Neutrophil (primary cell): ENCODE data around the gene SERPINA4.

Experiments
- H3K27ac ChIP-seq: fragments of 200-600 bp; sonication (generic); 2 replicates; pipeline ENCODE4 v1.5.1; 2016; ENCODE audit warnings: mild to moderate bottlenecking, moderate library complexity
- H3K27me3 ChIP-seq: fragments of 200-600 bp; sonication (generic); 2 replicates; pipeline ENCODE4 v1.6.0; 2016; ENCODE audit warnings: mild to moderate bottlenecking
- H3K36me3 ChIP-seq: fragments of 200-600 bp; sonication (generic); 2 replicates; pipeline ENCODE4 v1.5.1; 2017
- H3K4me1 ChIP-seq, 2 experiments: fragments of 200-600 bp in 1 of 2; sonication (generic) in 1 of 2; 1 replicate in 1 of 2; 2 replicates in 1 of 2; pipeline versions ENCODE4 v1.5.1 to v1.6.1; 2013 to 2016; ENCODE audit warnings: low read depth in 1 of 2, low read length in 1 of 2, mild to moderate bottlenecking in 1 of 2, moderate library complexity in 1 of 2; ENCODE audit not compliant: control insufficient read depth in 1 of 2, insufficient read depth in 1 of 2
- H3K4me3 ChIP-seq, 2 experiments: fragments of 200-600 bp in 1 of 2; sonication (generic) in 1 of 2; 1 replicate in 1 of 2; 2 replicates in 1 of 2; pipeline ENCODE4 v1.5.1; 2013 to 2016; ENCODE audit warnings: low read depth in 1 of 2, low read length in 1 of 2, mild to moderate bottlenecking in 1 of 2, moderate library complexity in 1 of 2
- H3K9me3 ChIP-seq: fragments of 200-600 bp; sonication (generic); 2 replicates; pipeline ENCODE4 v1.5.1; 2016
- CTCF ChIP-seq: fragments of 200-600 bp; sonication (generic); IDR thresholded peaks from 2 replicates; pipeline ENCODE4 v1.5.1; 2016; ENCODE audit warnings: antibody characterized with exemption

Gene SERPINA4

GRCh38 chr14:94558842-94559241 is 2.4 kb upstream of the SERPINA4 start:
- TF ChIP-seq CTCF: no peak
- no peaks in the 10 kb centered on the region for H3K27me3 ChIP-seq
- H3K9me3 ChIP-seq: no peaks in the 10 kb centered on the region
- H3K4me1 ChIP-seq: no peaks in the 10 kb centered on the region
- H3K4me3 ChIP-seq: no peak overlapping the region
- H3K27ac ChIP-seq: no peak overlapping the region
- no peaks in the 10 kb centered on the region for H3K36me3 ChIP-seq

- Histone ChIP-seq H3K27ac (no peak overlapping the region), H3K4me3 (no peak overlapping the region), H3K4me1 (no peaks in the 10 kb centered on the region), H3K9me3 (no peaks in the 10 kb centered on the region), H3K36me3 (no peaks in the 10 kb centered on the region), H3K27me3 (no peaks in the 10 kb centered on the region)
- TF ChIP-seq CTCF: no peak
Observed at GRCh38 chr14:94559638-94560290, 1.5 kb upstream of the SERPINA4 start.

- H3K36me3 ChIP-seq: no peaks in the 10 kb centered on the region
- no peak for TF ChIP-seq CTCF
Observed at GRCh38 chr14:94560291-94560665, 964 bp upstream of the SERPINA4 start.

GRCh38 chr14:94561656-94562010 is 391 bp downstream of the SERPINA4 start:
- Histone ChIP-seq H3K36me3 (no peaks in the 10 kb centered on the region), H3K9me3 (no peaks in the 10 kb centered on the region), H3K27me3 (no peaks in the 10 kb centered on the region), H3K27ac (no peak overlapping the region), H3K4me1 (no peaks in the 10 kb centered on the region), H3K4me3 (no peak overlapping the region)
- TF ChIP-seq CTCF: no peak

More at GRCh38 chr14:94560291-94560665, 964 bp upstream of the SERPINA4 start:
- Histone ChIP-seq H3K4me3 (no peak overlapping the region), H3K4me1 (no peaks in the 10 kb centered on the region), H3K27me3 (no peaks in the 10 kb centered on the region), H3K27ac (no peak overlapping the region), H3K9me3 (no peaks in the 10 kb centered on the region)

- no peaks in the 10 kb centered on the region for H3K9me3 ChIP-seq
- TF ChIP-seq CTCF: no peak
- H3K27me3 ChIP-seq: no peaks in the 10 kb centered on the region
- H3K4me3 ChIP-seq: no peak overlapping the region
- no peak overlapping the region for H3K27ac ChIP-seq
- no peaks in the 10 kb centered on the region for H3K36me3 ChIP-seq
- no peaks in the 10 kb centered on the region for H3K4me1 ChIP-seq
Observed at GRCh38 chr14:94562022-94562421, 780 bp downstream of the SERPINA4 start.
